ENCODE measurements around the gene QRICH2.

- TF ChIP-seq POLR2A (IDR thresholded peaks at IDR 0.05) (no peak), CTCF (IDR thresholded peaks at IDR 0.05) (no peak)
These were observed 15.0 kb downstream of the QRICH2 start for GRCh38 chr17:76293106-76293505.

All from testis (tissue), 2 donors.